DMS153 (cell line): ENCODE data around the gene GTF2IRD1.

ENCODE experiments used
- DNase-seq: peaks from one replicate; lab custom pipeline; 2025; lab: John Stamatoyannopoulos, UW

GTF2IRD1 gene

DNA sequence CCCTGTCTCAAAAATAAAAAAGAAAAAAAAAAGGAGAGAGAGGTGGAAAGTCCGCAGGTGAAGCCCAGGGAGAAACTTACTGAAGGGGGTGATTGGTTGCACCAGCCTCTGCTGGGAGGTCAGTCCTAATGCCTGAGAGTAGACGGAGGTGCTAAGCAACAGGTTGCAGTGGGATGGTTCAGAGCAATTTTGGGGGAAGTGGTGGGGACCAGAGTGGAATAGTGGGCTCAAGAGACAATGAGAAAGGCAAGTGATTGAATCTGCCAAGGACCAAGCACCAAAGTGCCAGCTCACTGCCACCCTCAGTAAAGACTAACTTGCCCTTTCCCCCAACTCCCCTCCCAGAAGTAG lies 113.6 kb downstream of the GTF2IRD1 start:
- no peak for DNase-seq

DNA sequence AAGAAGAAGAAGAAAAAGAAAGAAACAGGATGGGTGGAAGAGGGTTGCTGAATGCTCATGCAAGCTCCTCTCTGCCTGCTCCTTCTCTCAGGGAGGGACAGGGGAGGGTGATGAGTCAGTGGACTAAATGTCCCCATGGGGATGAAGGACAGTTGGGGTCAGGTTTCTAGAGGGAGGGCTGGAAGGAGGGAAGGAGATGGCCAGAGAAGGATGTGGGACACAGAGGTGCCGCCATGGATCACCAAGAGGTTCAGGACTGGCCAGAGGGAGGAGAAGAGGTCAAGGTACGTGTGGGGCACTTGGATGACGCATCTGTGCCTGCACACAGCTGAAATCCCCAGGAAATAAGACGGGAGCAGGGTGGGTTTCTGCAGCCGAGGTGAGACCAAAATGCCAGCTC lies 115.0 kb downstream of the GTF2IRD1 start:
- no peak for DNase-seq

DNA sequence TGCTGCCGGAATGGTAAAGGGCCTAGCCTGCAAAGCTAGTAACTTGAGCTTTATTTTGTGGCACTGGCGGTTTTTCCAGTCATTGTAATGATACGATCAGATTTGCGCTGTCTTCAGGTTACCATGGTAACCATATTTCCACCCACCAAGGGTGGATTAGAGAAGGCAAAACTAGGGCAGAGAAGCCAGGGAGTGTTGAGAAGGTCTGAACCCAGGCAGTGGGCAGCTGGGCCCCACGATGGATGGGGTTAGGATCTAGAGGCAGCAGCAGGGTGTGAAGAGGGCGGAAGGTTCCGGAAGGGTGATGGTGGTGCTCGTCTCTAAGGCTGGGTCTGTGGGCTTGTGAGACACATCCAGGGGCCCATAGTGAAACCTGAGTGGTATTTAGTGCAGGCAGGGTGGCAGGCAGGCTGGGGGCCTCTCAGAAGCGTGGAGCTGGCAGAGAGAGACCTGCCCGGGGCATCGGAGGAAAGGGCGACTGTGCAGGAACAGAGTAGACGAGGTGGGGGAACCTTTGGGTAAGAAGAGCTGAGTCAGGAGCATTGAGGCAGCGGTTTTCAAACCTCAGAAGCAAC lies 115.9 kb downstream of the GTF2IRD1 start:
- DNase-seq, result no peak

DNA sequence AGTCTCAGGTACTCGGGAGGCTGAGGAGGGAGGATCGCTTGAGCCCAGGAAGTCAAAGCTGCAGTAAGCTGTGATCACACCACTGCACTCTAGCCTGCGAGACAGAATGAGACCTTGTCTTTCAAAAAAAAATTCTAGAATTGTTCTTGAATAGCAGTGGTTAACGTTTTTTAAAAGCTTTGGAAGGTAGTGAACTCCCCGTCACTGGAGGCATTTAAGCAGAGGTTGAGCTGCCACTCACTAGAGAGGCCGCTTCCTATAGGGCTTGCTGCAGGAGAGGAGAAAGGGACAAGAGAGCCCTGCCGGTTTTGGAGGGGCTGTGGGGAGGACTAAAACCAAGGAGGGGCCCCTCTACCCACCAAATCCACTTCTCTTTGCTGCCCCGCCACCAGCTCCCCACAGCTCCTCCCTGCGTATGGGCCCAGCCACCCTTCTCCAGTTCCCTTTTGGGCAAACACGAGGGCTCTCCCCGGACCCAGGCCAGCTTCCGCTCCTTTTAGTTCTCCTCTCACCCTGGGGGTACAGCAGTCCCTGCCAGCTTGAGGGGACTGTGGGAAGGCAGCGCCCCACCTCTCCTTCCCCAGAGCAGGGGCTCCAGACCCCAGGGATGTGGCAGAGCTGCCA lies 116.9 kb downstream of the GTF2IRD1 start:
- DNase-seq, result no peak

GRCh38 chr7:74572301-74572979 lies 118.7 kb downstream of the GTF2IRD1 start:
- DNase-seq, result no peak

- no peak for DNase-seq
Observed at GRCh38 chr7:74573512-74573911, 119.8 kb downstream of the GTF2IRD1 start.

DNA sequence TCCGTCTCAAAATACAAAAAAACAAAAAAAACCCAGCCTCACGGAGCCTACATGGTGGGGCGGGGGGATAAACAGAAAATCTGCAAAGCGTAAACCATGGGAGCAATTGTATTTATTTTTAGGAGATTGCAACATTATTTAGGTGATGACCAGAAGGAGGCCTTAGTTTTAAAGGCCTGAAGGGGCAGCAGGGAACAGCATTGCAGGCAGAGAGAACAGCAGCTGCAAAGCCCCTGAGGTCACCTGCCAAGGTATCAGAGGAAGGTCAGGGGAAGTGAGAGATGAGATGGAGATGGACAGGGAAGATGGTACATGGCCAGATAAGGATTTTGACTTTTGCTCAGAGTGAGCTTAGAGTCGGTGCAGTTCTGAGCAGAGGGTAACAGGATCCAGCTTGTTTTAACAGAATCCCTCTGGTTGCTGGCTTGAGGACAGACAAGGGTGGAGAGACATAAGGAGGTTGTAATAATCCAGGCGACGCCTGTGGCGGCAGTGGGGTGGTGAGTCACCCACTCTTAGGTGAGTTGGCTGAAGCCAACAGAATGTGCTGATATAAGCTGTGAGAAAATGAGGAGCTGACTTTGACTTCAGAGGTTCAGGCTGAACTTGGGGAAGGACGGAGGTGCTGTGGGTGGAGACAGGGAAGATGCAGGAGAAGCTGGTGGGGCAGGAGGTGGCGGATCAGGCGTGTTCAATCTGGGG lies 121.5 kb downstream of the GTF2IRD1 start:
- no peak for DNase-seq

GRCh38 chr7:74575811-74576210 lies 122.1 kb downstream of the GTF2IRD1 start:
- DNase-seq, result no peak

- no peak for DNase-seq
Observed at GRCh38 chr7:74579800-74580685, 126.3 kb downstream of the GTF2IRD1 start.

- no peak for DNase-seq
Observed at GRCh38 chr7:74581916-74582440, 128.3 kb downstream of the GTF2IRD1 start.

GRCh38 chr7:74582447-74583039 lies 128.8 kb downstream of the GTF2IRD1 start:
- no peak for DNase-seq

DNA sequence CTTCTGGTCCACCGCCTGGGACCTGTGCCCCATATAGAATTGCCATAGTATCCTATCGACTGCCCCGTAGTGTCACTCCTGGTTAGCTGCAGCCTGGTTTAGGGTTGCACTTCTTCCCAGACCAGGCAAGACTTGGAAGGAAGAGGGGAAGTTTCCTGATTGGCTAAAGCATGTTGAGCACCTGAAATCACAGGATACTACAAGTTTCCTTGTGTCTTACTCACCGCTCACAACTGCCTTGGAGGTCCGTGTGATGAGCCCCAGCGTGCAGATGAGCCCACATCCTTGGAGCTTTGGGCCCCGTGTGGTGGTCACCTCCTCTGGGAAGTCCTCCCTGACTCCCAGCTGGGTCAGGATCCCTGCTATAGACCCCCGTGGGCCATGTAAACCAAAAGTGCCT lies 129.9 kb downstream of the GTF2IRD1 start:
- no peak for DNase-seq

DNA sequence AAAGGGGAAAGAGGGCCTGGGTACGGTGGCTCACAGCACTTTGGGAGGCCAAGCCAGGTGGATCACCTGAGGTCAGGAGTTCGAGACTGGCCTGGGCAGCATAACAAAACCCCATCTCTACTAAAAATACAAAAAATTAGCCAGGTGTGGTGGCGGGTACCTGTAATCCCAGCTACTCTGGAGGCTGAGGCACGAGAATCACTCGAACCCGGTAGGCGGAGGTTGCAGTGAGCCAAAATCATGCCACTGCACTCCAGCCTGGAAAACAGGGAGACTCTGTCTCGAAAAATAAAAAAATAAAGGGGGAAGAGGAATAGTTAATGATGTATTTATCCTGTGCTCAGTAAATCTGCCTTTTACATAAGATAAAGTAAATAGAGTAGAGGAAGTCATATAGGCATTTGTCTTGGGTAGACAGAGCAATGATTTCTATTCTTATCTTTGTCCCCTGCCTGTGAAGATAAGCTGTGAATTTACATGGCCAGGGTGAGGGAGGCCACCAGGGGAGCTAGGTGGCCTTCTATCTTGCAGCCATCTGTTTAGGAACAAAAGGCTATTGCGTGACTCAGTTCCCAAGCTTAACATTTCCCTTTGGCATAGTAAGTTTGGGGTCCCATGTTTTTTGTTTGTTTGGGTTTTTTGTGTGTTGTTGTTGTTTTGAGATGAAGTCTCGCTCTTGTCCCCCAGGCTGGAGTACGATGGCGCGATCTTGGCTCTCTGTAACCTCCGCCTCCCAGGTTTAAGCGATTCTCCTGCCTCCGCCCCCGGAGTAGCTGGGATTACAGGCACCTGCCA lies 130.7 kb downstream of the GTF2IRD1 start:
- no peak for DNase-seq

DNA sequence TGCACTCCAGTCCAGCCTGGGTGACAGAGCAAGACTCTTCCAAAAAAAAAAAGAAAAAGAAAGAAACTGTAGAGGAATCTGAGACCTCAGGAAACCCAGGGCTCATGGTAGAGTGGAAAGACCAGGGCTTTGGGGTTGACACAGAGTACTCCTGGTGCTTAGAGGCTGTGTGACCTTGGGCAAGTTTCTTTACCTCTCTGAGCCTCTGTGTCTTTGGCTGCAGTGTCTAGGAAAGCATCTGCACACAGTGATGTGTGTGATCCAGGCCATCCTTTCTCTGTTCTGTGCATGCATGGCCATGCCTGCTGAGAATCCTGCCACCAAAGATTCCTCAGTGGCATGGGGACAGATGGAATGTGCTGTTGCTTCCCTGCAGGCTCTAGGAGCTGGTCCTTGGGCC lies 132.1 kb downstream of the GTF2IRD1 start:
- no peak for DNase-seq

- DNase-seq, result no peak
Observed at GRCh38 chr7:74586258-74587175, 132.8 kb downstream of the GTF2IRD1 start.

DNA sequence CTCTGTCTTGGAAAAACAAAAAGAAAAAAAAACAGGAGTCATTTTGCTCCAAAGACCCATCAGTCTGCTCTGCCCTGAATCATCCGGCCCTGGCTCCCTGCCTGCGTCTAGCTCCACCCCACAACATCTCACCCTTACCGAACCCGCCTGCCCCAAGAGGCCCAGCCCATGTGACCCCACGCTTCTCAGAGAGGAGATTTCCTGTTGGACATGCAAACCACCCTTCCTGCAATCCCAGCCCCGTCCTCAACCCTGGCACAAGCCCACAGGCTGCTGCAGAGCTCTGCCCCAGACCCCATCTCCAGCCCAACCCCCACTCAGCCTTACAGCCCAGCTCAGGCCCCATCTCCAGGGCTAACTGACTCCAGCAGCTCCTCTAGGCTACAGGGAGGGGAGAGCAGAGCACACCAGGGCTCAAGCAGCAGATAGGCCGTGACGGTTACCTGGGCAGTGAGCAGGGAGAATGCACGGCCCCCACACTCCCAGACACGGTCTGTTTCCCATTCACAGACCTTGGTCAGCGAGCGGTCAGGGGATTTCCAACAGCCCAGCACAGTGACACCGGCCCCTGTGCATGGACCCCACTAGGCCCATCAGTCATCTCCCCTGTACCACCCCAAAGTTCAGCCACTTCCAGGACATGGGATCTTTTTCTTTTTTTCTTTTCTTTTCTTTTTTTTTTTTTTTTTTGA lies 133.9 kb downstream of the GTF2IRD1 start:
- DNase-seq, result peak; percentile 56

DNA sequence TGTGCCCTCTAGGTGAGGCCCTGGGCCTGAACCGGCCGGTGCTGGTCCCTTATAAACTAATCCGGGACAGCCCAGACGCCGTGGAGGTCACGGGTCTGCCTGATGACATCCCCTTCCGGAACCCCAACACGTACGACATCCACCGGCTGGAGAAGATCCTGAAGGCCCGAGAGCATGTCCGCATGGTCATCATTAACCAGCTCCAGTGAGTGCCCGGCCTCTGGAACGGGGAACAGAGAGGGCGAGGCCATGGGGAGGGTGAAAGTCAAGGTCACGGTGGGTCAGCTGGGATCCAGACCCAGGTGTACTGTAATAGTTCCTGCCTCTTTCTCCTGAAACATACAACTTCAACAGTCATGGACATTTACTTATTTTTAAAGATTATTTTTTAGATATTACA lies 137.1 kb downstream of the GTF2IRD1 start:
- DNase-seq, result no peak

DNA sequence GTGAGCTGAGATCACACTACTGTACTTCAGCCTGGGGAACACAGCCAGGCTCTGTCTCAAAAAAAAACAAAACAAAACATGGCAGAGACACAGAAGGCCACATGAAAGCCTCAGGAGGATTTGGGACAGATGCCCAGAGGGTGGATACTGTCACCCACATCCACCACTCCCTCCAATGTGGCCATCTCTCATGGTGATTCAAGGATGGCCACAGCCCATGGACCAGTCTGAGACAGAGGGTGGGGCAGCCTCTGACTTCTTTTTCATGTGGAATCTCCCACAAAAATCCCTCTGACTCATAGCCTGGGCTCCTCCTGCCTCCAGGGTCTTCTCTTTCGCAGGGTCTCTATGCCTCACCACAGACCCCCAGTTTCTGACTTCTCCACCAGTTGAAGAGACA lies 144.9 kb downstream of the GTF2IRD1 start:
- DNase-seq, result no peak

DNA sequence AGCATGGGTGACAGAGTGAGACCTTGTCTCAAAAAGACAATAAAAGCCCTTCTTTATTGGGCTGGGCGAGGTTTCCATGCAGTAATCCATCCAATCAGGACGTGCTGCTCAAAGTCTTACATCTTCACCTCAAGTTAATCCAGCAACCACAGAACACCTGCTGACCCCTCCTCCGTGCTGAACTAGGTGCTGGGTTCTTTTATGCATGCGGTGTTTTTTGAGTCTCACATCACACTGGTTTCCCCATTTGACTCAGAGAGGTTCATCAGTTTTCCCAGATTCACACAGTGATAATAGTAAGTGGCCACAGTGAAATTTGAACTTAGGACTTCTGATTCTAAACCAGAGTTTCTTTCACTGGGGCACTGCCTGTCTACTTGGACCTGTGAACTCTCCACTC lies 145.5 kb downstream of the GTF2IRD1 start:
- no peak for DNase-seq
